OCI-LY7 (cell line): Measurements from ENCODE around the gene GLG1. TPM values are rescaled to one million over a fixed set of nuclear protein-coding genes. Genes with fewer than 3 reads are reported as not detected.

ENCODE experiments used
- BruUV-seq: library from RNA; stranded (reverse); fragments of 400-500 nt; replicated peaks from 2 replicates; lab custom pipeline; 2021; lab: Mats Ljungman, UMichigan
- CTCF ChIA-PET: fragments of 300-600 bp; sonication (Branson Sonifier 250); formaldehyde crosslinking; loops from one replicate; lab custom pipeline; 2022; ENCODE audit warnings: antibody characterized with exemption; ENCODE audit not compliant: unreplicated experiment; lab: Charles Lee
- POLR2A ChIA-PET: fragments of 300-600 bp; sonication (Branson Sonifier 250); formaldehyde crosslinking; loops from one replicate; lab custom pipeline; 2022; ENCODE audit warnings: antibody characterized with exemption; lab: Charles Lee
- DNase-seq: peaks from one replicate; pipeline ENCODE4 v3.0.0-alpha.2; 2015; ENCODE audit warnings: low spot score
- H2AFZ ChIP-seq: fragments of 200-600 bp; sonication (generic), shearing (Covaris generic); 2 replicates; pipeline ENCODE4 v1.6.1; 2014; ENCODE audit warnings: mild to moderate bottlenecking, antibody characterized with exemption, low read length, moderate library complexity
- H3K27ac ChIP-seq: fragments of 200-600 bp; sonication (generic); 2 replicates; pipeline ENCODE4 v1.5.1; 2014; ENCODE audit warnings: mixed run types, low read depth, mild to moderate bottlenecking, moderate library complexity, low read length, inconsistent platforms; ENCODE audit not compliant: poor library complexity, severe bottlenecking
- H3K36me3 ChIP-seq: fragments of 200-600 bp; sonication (generic); 2 replicates; pipeline ENCODE4 v1.6.1; 2014; ENCODE audit warnings: mild to moderate bottlenecking, antibody characterized with exemption, low read length, moderate library complexity, mixed read lengths; ENCODE audit not compliant: insufficient read depth
- H3K4me1 ChIP-seq: fragments of 200-600 bp; sonication (generic); 2 replicates; pipeline ENCODE4 v1.5.1; 2014; ENCODE audit warnings: mild to moderate bottlenecking, low read length; ENCODE audit not compliant: insufficient read depth, poor library complexity, severe bottlenecking
- H3K4me2 ChIP-seq: fragments of 200-600 bp; sonication (generic); 2 replicates; pipeline ENCODE4 v1.6.1; 2014; ENCODE audit warnings: mild to moderate bottlenecking, low read length
- H3K4me3 ChIP-seq: fragments of 200-600 bp; sonication (generic); 2 replicates; pipeline ENCODE4 v1.5.1; 2014; ENCODE audit warnings: mild to moderate bottlenecking, low read depth, low read length; ENCODE audit not compliant: poor library complexity, severe bottlenecking
- H3K79me2 ChIP-seq: fragments of 200-600 bp; sonication (generic); 2 replicates; pipeline ENCODE4 v1.6.1; 2016; ENCODE audit warnings: low read depth, mild to moderate bottlenecking, low read length, moderate library complexity, mixed read lengths; ENCODE audit not compliant: insufficient read depth
- H3K9me2 ChIP-seq: fragments of 200-600 bp; sonication (generic); 2 replicates; pipeline ENCODE4 v1.6.1; 2016; ENCODE audit warnings: mild to moderate bottlenecking, low read length, mixed read lengths; ENCODE audit not compliant: insufficient read depth
- H3K9me3 ChIP-seq: fragments of 200-600 bp; sonication (generic); 2 replicates; pipeline ENCODE4 v1.6.1; 2014; ENCODE audit warnings: mild to moderate bottlenecking, mixed run types, low read length, mixed read lengths
- H4K20me1 ChIP-seq: fragments of 200-600 bp; sonication (generic); 2 replicates; pipeline ENCODE4 v1.6.1; 2014; ENCODE audit warnings: mild to moderate bottlenecking, antibody characterized with exemption, low read length, moderate library complexity, mixed read lengths; ENCODE audit not compliant: insufficient read depth
- CTCF ChIP-seq: fragments of 200-600 bp; sonication (generic); conservative IDR thresholded peaks from 2 replicates; pipeline ENCODE4 v1.5.1; 2014; ENCODE audit warnings: mild to moderate bottlenecking, antibody characterized with exemption, low read length, moderate library complexity, mixed read lengths
- EZH2phosphoT487 ChIP-seq: fragments of 200-600 bp; sonication (generic); IDR thresholded peaks from 2 replicates; pipeline ENCODE4 v1.6.1; 2018; ENCODE audit warnings: low read depth, borderline replicate concordance, mild to moderate bottlenecking, mixed run types, antibody characterized with exemption, low read length, moderate library complexity, mixed read lengths
- intact Hi-C: fragments of 100-400 bp; cut with micrococcal nuclease; formaldehyde crosslinking; loops from one replicate; pipeline ENCODE4 v1.10.0; 2022; ENCODE audit not compliant: unreplicated experiment
- total RNA-seq, 2 experiments: library from RNA; depleted of rRNA in 1 of 2; stranded (reverse); fragments of >200 nt in 1 of 2; shearing (Covaris generic) in 1 of 2; gene quantifications; 2 replicates each; pipeline ENCODE4 v1.2.3, GENCODE V29; 2014 to 2022

GLG1 gene
- total RNA-seq, 2 experiments from 2014 or later: 40.4 to 69.8 TPM

- BruUV-seq: no TSS peak
- Histone ChIP-seq H3K4me2 (no peak overlapping the region), H3K36me3 (peaks cover 43% of the 10 kb centered on the region), H2AFZ (no peak overlapping the region), H3K9me3 (no peaks in the 10 kb centered on the region), H4K20me1 (0 out of 2 replicates have a peak, but pooled peaks cover 3% of the 10 kb centered on the region), H3K9me2 (no peaks in the 10 kb centered on the region), H3K4me3 (no peak overlapping the region), H3K4me1 (peaks cover 7% of the 10 kb centered on the region), H3K79me2 (no peaks in the 10 kb centered on the region), H3K27ac (no peak overlapping the region)
- ChIA-PET CTCF (no interaction called here), POLR2A (interaction anchor here (0.6 kb wide), 1 partner anchor 15 kb away, joined by 3 read pairs; no protein-coding TSS in a partner anchor)
- no peak for DNase-seq
- intact Hi-C loops: no loop called here
- TF ChIP-seq CTCF: no peak
Observed at GRCh38 chr16:74505011-74505410, 101.9 kb downstream of the GLG1 start.

GRCh38 chr16:74503412-74503811, 103.5 kb downstream of the GLG1 start:
- Histone ChIP-seq H3K4me1 (peaks cover 7% of the 10 kb centered on the region), H3K9me3 (no peaks in the 10 kb centered on the region), H2AFZ (no peak overlapping the region), H4K20me1 (0 out of 2 replicates have a peak, but pooled peaks cover 3% of the 10 kb centered on the region), H3K79me2 (no peaks in the 10 kb centered on the region), H3K36me3 (peaks cover 37% of the 10 kb centered on the region), H3K4me3 (no peak overlapping the region), H3K27ac (no peak overlapping the region), H3K4me2 (no peak overlapping the region), H3K9me2 (no peaks in the 10 kb centered on the region)
- no TSS peak for BruUV-seq
- intact Hi-C loops: no loop called here
- ChIA-PET CTCF (no interaction called here), POLR2A (no interaction called here)
- TF ChIP-seq EZH2phosphoT487 (no peak), CTCF (no peak)
- DNase-seq: no peak
